ENCODE data around the gene BTF3.

Gene BTF3

GRCh38 chr5:73522989-73523388 is 24.7 kb downstream of the BTF3 start:
- H3K27me3 ChIP-seq (ENCODE audit: insufficient read depth, low read length, poor library complexity), result peaks cover 3% of the 10 kb centered on the region
- no peak overlapping the region for H3K4me2 ChIP-seq (ENCODE audit: insufficient read depth, low read length)
- no peak overlapping the region for H2AFZ ChIP-seq (ENCODE audit: low read depth, low read length)
- H3K9ac ChIP-seq (ENCODE audit: low read depth, low read length), result no peak overlapping the region
- no peak overlapping the region for H3K4me3 ChIP-seq (ENCODE audit: low read depth in 1 of 2, low read length in 2 of 2)
- no peaks in the 10 kb centered on the region for H4K20me1 ChIP-seq (ENCODE audit: insufficient read depth, low read length)
- H3K36me3 ChIP-seq (ENCODE audit: insufficient read depth, low read length), result no peaks in the 10 kb centered on the region
- H3K79me2 ChIP-seq (ENCODE audit: insufficient read depth, low read length), result no peaks in the 10 kb centered on the region
- no peak for TF ChIP-seq EZH2 (IDR thresholded peaks at IDR 0.05; ENCODE audit: borderline replicate concordance, low read depth, low read length, severe bottlenecking)
- TF ChIP-seq, protein P1, sequence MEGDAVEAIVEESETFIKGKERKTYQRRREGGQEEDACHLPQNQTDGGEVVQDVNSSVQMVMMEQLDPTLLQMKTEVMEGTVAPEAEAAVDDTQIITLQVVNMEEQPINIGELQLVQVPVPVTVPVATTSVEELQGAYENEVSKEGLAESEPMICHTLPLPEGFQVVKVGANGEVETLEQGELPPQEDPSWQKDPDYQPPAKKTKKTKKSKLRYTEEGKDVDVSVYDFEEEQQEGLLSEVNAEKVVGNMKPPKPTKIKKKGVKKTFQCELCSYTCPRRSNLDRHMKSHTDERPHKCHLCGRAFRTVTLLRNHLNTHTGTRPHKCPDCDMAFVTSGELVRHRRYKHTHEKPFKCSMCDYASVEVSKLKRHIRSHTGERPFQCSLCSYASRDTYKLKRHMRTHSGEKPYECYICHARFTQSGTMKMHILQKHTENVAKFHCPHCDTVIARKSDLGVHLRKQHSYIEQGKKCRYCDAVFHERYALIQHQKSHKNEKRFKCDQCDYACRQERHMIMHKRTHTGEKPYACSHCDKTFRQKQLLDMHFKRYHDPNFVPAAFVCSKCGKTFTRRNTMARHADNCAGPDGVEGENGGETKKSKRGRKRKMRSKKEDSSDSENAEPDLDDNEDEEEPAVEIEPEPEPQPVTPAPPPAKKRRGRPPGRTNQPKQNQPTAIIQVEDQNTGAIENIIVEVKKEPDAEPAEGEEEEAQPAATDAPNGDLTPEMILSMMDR (IDR thresholded peaks at IDR 0.05; ENCODE audit: borderline replicate concordance, extremely low read depth, low read length, poor library complexity, severe bottlenecking), result no peak
- ATAC-seq (ENCODE audit: insufficient read depth, low read depth) (no peak), DNase-seq (no peak)
- no peak overlapping the region for H3K27ac ChIP-seq (ENCODE audit: low read length)
- no peaks in the 10 kb centered on the region for H3K9me3 ChIP-seq (ENCODE audit: insufficient read depth, low read length, severe bottlenecking)
- H3K4me1 ChIP-seq (ENCODE audit: insufficient read depth, low read length), result peaks cover 3% of the 10 kb centered on the region; the same call in 1 of the 2 replicates

- Histone ChIP-seq H4K20me1 (ENCODE audit: insufficient read depth, low read length) (no peaks in the 10 kb centered on the region), H3K79me2 (ENCODE audit: insufficient read depth, low read length) (no peaks in the 10 kb centered on the region), H3K9me3 (ENCODE audit: insufficient read depth, low read length, severe bottlenecking) (no peaks in the 10 kb centered on the region), H3K27me3 (ENCODE audit: insufficient read depth, low read length, poor library complexity) (peaks cover 3% of the 10 kb centered on the region), H3K4me1 (ENCODE audit: insufficient read depth, low read length) (peaks cover 3% of the 10 kb centered on the region; the same call in 1 of the 2 replicates), H3K27ac (ENCODE audit: low read length) (no peak overlapping the region), H3K4me2 (ENCODE audit: insufficient read depth, low read length) (no peak overlapping the region), H3K36me3 (ENCODE audit: insufficient read depth, low read length) (no peaks in the 10 kb centered on the region), H3K9ac (ENCODE audit: low read depth, low read length) (no peak overlapping the region), H2AFZ (ENCODE audit: low read depth, low read length) (no peak overlapping the region), H3K4me3 (ENCODE audit: low read depth in 1 of 2, low read length in 2 of 2) (no peak overlapping the region)
- TF ChIP-seq, protein P1 (IDR thresholded peaks at IDR 0.05; ENCODE audit: borderline replicate concordance, extremely low read depth, low read length, poor library complexity, severe bottlenecking), result no peak
- no peak for TF ChIP-seq EZH2 (IDR thresholded peaks at IDR 0.05; ENCODE audit: borderline replicate concordance, low read depth, low read length, severe bottlenecking)
- ATAC-seq (ENCODE audit: insufficient read depth, low read depth) (no peak), DNase-seq (no peak)
Observed at GRCh38 chr5:73523861-73524260, 25.6 kb downstream of the BTF3 start.

DNA sequence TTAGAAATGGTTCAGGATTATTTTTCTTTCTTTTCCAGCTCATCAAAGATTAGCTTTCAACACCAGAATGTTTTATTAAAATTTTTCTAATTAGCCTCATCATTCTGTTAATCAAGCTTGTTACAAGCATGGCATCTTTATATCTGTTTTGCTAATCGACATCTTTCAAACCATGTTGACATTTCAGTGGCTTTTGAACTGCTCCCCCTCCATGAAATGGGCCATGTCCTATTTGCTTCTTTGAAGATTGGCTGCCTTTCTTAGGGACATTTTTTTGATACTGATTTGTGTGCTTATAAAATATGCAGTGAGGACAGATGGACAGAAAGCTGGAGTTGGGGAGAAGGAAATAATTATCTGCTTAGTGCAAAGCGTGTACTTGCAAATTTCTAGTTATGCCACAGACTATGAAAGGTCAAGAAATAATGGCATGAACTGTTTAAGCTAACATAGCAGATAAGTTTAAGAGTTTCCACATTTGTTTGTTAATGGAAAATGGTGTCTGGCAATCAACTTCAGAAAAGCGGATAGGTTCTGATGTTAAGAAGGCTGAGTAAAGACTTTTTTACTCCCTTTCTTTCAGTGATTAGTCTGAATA is 27.5 kb downstream of the BTF3 start:
- no peak for ATAC-seq (ENCODE audit: insufficient read depth, low read depth)
- TF ChIP-seq EZH2 (IDR thresholded peaks at IDR 0.05; ENCODE audit: borderline replicate concordance, low read depth, low read length, severe bottlenecking), result no peak
- Histone ChIP-seq H3K27me3 (ENCODE audit: insufficient read depth, low read length, poor library complexity) (peaks cover 6% of the 10 kb centered on the region), H3K36me3 (ENCODE audit: insufficient read depth, low read length) (no peaks in the 10 kb centered on the region), H2AFZ (ENCODE audit: low read depth, low read length) (no peak overlapping the region), H3K4me1 (ENCODE audit: insufficient read depth, low read length) (no peaks in the 10 kb centered on the region), H3K79me2 (ENCODE audit: insufficient read depth, low read length) (no peaks in the 10 kb centered on the region), H3K4me3 (ENCODE audit: low read depth in 1 of 2, low read length in 2 of 2) (no peak overlapping the region), H3K27ac (ENCODE audit: low read length) (no peak overlapping the region), H4K20me1 (ENCODE audit: insufficient read depth, low read length) (no peaks in the 10 kb centered on the region), H3K9ac (ENCODE audit: low read depth, low read length) (no peak overlapping the region), H3K9me3 (ENCODE audit: insufficient read depth, low read length, severe bottlenecking) (no peaks in the 10 kb centered on the region), H3K4me2 (ENCODE audit: insufficient read depth, low read length) (no peak overlapping the region)
- DNase-seq, result no peak

- Histone ChIP-seq H4K20me1 (ENCODE audit: insufficient read depth, low read length) (no peaks in the 10 kb centered on the region), H3K9ac (ENCODE audit: low read depth, low read length) (no peak overlapping the region), H3K79me2 (ENCODE audit: insufficient read depth, low read length) (no peaks in the 10 kb centered on the region), H3K27me3 (ENCODE audit: insufficient read depth, low read length, poor library complexity) (peaks cover 6% of the 10 kb centered on the region), H3K4me2 (ENCODE audit: insufficient read depth, low read length) (no peak overlapping the region), H3K36me3 (ENCODE audit: insufficient read depth, low read length) (no peaks in the 10 kb centered on the region), H3K27ac (ENCODE audit: low read length) (no peak overlapping the region), H2AFZ (ENCODE audit: low read depth, low read length) (no peak overlapping the region), H3K4me1 (ENCODE audit: insufficient read depth, low read length) (no peaks in the 10 kb centered on the region), H3K4me3 (ENCODE audit: low read depth in 1 of 2, low read length in 2 of 2) (no peak overlapping the region), H3K9me3 (ENCODE audit: insufficient read depth, low read length, severe bottlenecking) (no peaks in the 10 kb centered on the region)
- TF ChIP-seq, protein P1 (IDR thresholded peaks at IDR 0.05; ENCODE audit: borderline replicate concordance, extremely low read depth, low read length, poor library complexity, severe bottlenecking), result no peak
- TF ChIP-seq EZH2 (IDR thresholded peaks at IDR 0.05; ENCODE audit: borderline replicate concordance, low read depth, low read length, severe bottlenecking), result no peak
- no peak for ATAC-seq (ENCODE audit: insufficient read depth, low read depth)
- DNase-seq, result no peak
Observed at GRCh38 chr5:73528248-73528647, 30.0 kb downstream of the BTF3 start.

Data from DND-41 (cell line).